ENCODE data around the gene APEH. TPM values are rescaled to one million over a fixed set of nuclear protein-coding genes. Genes with fewer than 3 reads are reported as not detected.

Gene APEH
- total and polyA plus RNA-seq, 2 of the 13 experiments (the other 11 are each of a cell fraction or from before 2014, with no cell fraction given), result 116 to 130 TPM

GRCh38 chr3:49723628-49724551 is 49.7 kb downstream of the APEH start, which contains the start of gene GMPPB (continued):
- TF ChIP-seq THYN1 (CRISPR knock-in tag; IDR thresholded peaks at IDR 0.05; ENCODE audit: borderline replicate concordance, low read depth) (no peak), THAP11 (CRISPR knock-in tag; IDR thresholded peaks at IDR 0.05) (peak; percentile 89), YEATS4 (CRISPR knock-in tag; IDR thresholded peaks at IDR 0.05; ENCODE audit: borderline replicate concordance) (peak; percentile 90), ZNF550 (CRISPR knock-in tag; IDR thresholded peaks at IDR 0.05; ENCODE audit: borderline replicate concordance) (no peak; the same call in 1 of the 2 replicates), SP5 (CRISPR knock-in tag; IDR thresholded peaks at IDR 0.05; ENCODE audit: borderline replicate concordance, low read depth) (peak; percentile 48; the same call in 1 of the 2 replicates), ARNTL (CRISPR knock-in tag; IDR thresholded peaks at IDR 0.05) (0 out of 2 replicates have a peak, but pooled peaks have one; percentile 32), MLLT10 (CRISPR knock-in tag; IDR thresholded peaks at IDR 0.05) (no peak), ZNF274 (CRISPR knock-in tag; IDR thresholded peaks at IDR 0.05) (peak; percentile 84; the same call in 1 of the 2 replicates), DDIT3 (CRISPR knock-in tag; IDR thresholded peaks at IDR 0.05) (no peak), JUN (CRISPR knock-in tag; IDR thresholded peaks at IDR 0.05) (peak; percentile 70), ZNF780A (CRISPR knock-in tag; IDR thresholded peaks at IDR 0.05) (0 out of 2 replicates have a peak, but pooled peaks have one; percentile 16), HDAC6 (IDR thresholded peaks at IDR 0.05; ENCODE audit: low read depth, low read length) (no peak), POLR2G (IDR thresholded peaks at IDR 0.05; ENCODE audit: low read depth, low read length) (peak; percentile 77; the same call in 1 of the 2 replicates), ZC3H13 (CRISPR knock-in tag; IDR thresholded peaks at IDR 0.05) (peak; percentile 97), SRF (IDR thresholded peaks at IDR 0.05; ENCODE audit: low read depth, low read length) (no peak), ZNF639 (CRISPR knock-in tag; conservative IDR thresholded peaks at IDR 0.05) (no peak; the same call in 1 of the 2 replicates), ZNF362 (CRISPR knock-in tag; IDR thresholded peaks at IDR 0.05; ENCODE audit: borderline replicate concordance) (no peak), ZNF549 (CRISPR knock-in tag; IDR thresholded peaks at IDR 0.05) (no peak), FOXP1 (IDR thresholded peaks at IDR 0.05) (no peak), FOXP1 (CRISPR knock-in tag; IDR thresholded peaks at IDR 0.05) (no peak), HOXA7 (CRISPR knock-in tag; IDR thresholded peaks at IDR 0.05) (no peak), HNF1B (CRISPR knock-in tag; IDR thresholded peaks at IDR 0.05) (no peak), PHF21A (CRISPR knock-in tag; IDR thresholded peaks at IDR 0.05) (peak; percentile 61), NFKBIZ (CRISPR knock-in tag; IDR thresholded peaks at IDR 0.05) (no peak), HDAC2 (CRISPR knock-in tag; IDR thresholded peaks at IDR 0.05) (peak; percentile 56; the same call in 1 of the 2 replicates)
